Naive B cell (primary cell): ENCODE data around the gene PLD5. TPM values are rescaled to one million over a fixed set of nuclear protein-coding genes. Genes with fewer than 3 reads are reported as not detected.
A peak's percentile ranks its signal among the peaks of the same experiment; 100 is the strongest.

Experiments
- ATAC-seq, 2 donors: fragments of 150-1000 bp; cut with Tn5 transposase; 2 replicates each; pipeline ENCODE4 v1.10.0; 2021; ENCODE audit warnings: low read depth in 2 of 2, mild to moderate bottlenecking in 2 of 2, moderate library complexity in 2 of 2
- DNase-seq: peaks from one replicate; pipeline ENCODE4 v3.0.0; 2022
- H3K27ac Mint-ChIP-seq, 6 donors: one replicate each; pipeline ENCODE4 v1.8.0; 2020 to 2022; ENCODE audit warnings: mild to moderate bottlenecking in 6 of 6, mixed read lengths in 6 of 6, moderate library complexity in 5 of 6, inconsistent platforms in 2 of 6
- H3K27me3 Mint-ChIP-seq, 3 donors: one replicate each; pipeline ENCODE4 v1.8.0; 2021 to 2022; ENCODE audit warnings: mixed read lengths in 3 of 3, mild to moderate bottlenecking in 1 of 3
- H3K36me3 Mint-ChIP-seq, 2 donors: one replicate each; pipeline ENCODE4 v1.8.0; 2020 to 2022; ENCODE audit warnings: mixed read lengths in 2 of 2, inconsistent platforms in 1 of 2, mild to moderate bottlenecking in 1 of 2
- H3K4me1 Mint-ChIP-seq, 3 donors: one replicate each; pipeline ENCODE4 v1.8.0; 2020 to 2022; ENCODE audit warnings: mixed read lengths in 3 of 3, inconsistent platforms in 1 of 3, mild to moderate bottlenecking in 1 of 3, moderate library complexity in 1 of 3
- H3K4me3 Mint-ChIP-seq, 8 donors: one replicate each; pipeline ENCODE4 v1.8.0; 2020 to 2022; ENCODE audit warnings: mild to moderate bottlenecking in 8 of 8, mixed read lengths in 8 of 8, moderate library complexity in 8 of 8, inconsistent platforms in 2 of 8
- H3K9me3 Mint-ChIP-seq, 7 donors: one replicate each; pipeline ENCODE4 v1.8.0; 2020 to 2022; ENCODE audit warnings: mixed read lengths in 7 of 7, mild to moderate bottlenecking in 5 of 7, inconsistent platforms in 2 of 7, moderate library complexity in 1 of 7
- polyA plus RNA-seq, 6 donors: library from polyadenylated mRNA; unstranded; fragments of 300-500 nt; fragmentation: Illumina TruSeq; gene quantifications; one replicate each; pipeline ENCODE4 v1.2.3, GENCODE V29; 2021; ENCODE audit warnings: low read depth in 6 of 6

PLD5 gene
- polyA plus RNA-seq, 6 donors from 2014 or later, result 0.08 to 1.1 (median 0.33) TPM

DNA sequence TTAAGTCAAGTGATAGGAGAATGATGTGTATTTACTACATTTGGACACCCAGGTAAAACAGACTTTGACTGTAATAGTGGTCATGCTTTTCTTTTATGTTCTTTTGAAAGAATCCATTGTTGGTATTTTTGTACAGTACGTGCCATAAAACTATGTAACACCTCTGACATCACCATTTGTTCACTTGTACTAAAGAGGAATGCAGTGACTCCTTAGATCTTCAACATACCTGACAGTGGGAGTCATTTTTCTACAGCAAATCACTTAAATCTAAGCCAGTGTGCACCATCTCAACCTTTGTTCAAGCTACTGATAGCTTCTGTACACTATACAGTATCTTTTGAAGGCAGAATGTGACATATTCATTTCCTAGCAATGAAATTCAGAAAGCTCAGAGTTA is 6.3 kb upstream of the PLD5 start:
- Mint-ChIP-seq H3K36me3 (no peaks in the 10 kb centered on the region), H3K27ac (no peak overlapping the region), H3K9me3 (peaks cover 0 to 3% (median 0%) of the 10 kb centered on the region in 7 donors), H3K4me3 (no peak overlapping the region), H3K4me1 (peaks cover 0 to 14% (median 6%) of the 10 kb centered on the region in 3 donors), H3K27me3 (peaks cover 40 to 54% (median 53%) of the 10 kb centered on the region in 3 donors)
- ATAC-seq (no peak), DNase-seq (no peak)

DNA sequence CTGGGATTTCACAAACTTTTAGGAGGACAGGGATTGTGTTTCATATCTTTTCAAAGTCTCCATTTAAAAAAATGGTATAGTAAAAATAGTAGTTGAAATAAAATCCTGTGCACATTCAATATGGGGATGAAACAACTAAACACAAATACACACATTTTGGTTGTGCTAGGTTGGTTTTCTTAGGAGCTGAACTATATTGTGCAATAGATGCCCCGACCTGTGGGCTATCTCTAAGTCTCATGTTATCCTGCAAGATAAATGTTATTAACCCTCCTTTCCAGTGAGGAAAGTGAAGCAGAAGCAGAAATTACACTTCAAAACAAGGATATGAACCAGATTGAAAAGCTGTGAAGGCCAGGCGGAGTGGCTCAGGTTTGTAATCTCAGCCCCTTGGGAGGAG is 1.3 kb upstream of the PLD5 start:
- ATAC-seq (no peak), DNase-seq (no peak)
- peaks cover 0 to 4% (median 0%) of the 10 kb centered on the region in 7 donors for H3K9me3 Mint-ChIP-seq
- H3K4me3 Mint-ChIP-seq, result peak overlapping the region; percentile 69 to 94 (median 85)
- no peaks in the 10 kb centered on the region for H3K36me3 Mint-ChIP-seq
- peaks cover 32 to 48% (median 47%) of the 10 kb centered on the region in 3 donors for H3K27me3 Mint-ChIP-seq
- H3K27ac Mint-ChIP-seq, result peak overlapping the region in 1 of 6 donors; percentile 79
- peaks cover 20 to 28% (median 26%) of the 10 kb centered on the region in 3 donors for H3K4me1 Mint-ChIP-seq

DNA sequence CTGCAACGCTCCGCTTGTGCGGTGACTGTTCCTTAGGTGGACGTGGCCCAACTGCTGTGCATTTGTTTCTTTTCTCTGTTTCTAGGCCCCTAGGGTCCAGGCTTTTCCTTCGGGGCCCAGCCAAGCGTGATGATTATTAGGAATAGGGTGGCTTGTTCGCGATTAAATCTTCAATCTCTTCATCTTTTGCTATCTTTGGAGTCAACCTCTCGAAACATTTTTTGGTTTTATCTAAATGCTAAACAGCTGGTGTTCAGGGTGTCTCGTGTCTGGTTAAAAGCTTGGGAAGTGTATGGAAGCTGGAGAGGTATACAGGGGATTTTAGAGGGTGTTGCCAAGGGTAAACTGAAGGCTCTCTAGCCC is 844 bp upstream of the PLD5 start:
- no peaks in the 10 kb centered on the region for H3K36me3 Mint-ChIP-seq
- DNase-seq (no peak), ATAC-seq (no peak)
- H3K4me1 Mint-ChIP-seq, result peaks cover 20 to 28% (median 26%) of the 10 kb centered on the region in 3 donors
- peak overlapping the region in 1 of 6 donors; percentile 79 for H3K27ac Mint-ChIP-seq
- peaks cover 0 to 4% (median 0%) of the 10 kb centered on the region in 7 donors for H3K9me3 Mint-ChIP-seq
- peaks cover 28 to 51% (median 48%) of the 10 kb centered on the region in 3 donors for H3K27me3 Mint-ChIP-seq
- peak overlapping the region; percentile 69 to 94 (median 85) for H3K4me3 Mint-ChIP-seq

DNA sequence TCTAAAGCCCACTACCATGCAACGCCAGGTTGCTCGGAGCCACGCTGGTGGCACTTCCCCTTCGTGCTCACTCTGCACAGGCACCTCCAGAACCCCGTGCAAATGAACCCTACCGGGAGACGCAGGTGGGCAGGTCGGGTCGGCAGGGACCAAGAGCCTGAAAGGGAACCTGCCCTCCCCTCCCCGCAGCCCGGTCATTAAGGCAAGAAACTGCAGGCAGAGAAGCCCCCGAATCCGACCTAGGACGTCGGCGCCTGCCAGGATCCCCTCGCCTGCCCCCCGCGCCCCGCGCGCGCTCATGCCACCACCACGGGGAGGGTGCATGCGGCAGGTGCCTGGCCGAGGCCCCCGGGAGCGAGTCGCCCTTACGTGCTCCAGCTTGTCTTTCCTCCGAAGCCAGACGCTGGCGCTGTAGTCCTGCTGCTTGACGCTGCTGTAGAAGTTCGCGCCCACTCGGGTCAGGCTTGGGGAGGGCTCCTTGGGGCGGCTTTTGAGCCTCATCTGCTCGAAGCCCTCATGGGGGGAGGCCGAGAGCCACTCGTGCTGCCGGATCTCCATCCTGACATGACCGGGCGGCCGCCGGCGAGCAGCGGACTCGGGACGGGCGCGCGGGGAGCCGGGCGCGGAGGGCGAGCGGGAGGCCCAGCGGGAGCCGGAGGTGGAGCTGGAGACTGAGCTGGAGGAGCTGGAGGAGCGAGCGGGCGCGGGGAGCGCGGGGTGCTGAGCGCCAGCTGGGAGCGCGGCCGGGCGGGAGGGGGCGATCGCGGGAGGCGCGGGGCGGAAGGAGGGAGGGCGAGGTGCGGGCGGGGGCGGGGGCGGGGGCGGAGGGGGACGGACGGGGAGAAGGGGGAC is 552 bp downstream of the PLD5 start:
- H3K27me3 Mint-ChIP-seq, result peaks cover 22 to 54% (median 37%) of the 10 kb centered on the region in 3 donors
- DNase-seq (peak; percentile 42), ATAC-seq (peak; percentile 69 to 70)
- peak overlapping the region in 2 of 6 donors; percentile 8 to 21 for H3K27ac Mint-ChIP-seq
- no peaks in the 10 kb centered on the region for H3K36me3 Mint-ChIP-seq
- peaks cover 0 to 4% (median 0%) of the 10 kb centered on the region in 7 donors for H3K9me3 Mint-ChIP-seq
- H3K4me1 Mint-ChIP-seq, result peaks cover 20 to 28% (median 26%) of the 10 kb centered on the region in 3 donors
- peak overlapping the region; percentile 70 to 94 (median 88) for H3K4me3 Mint-ChIP-seq

DNA sequence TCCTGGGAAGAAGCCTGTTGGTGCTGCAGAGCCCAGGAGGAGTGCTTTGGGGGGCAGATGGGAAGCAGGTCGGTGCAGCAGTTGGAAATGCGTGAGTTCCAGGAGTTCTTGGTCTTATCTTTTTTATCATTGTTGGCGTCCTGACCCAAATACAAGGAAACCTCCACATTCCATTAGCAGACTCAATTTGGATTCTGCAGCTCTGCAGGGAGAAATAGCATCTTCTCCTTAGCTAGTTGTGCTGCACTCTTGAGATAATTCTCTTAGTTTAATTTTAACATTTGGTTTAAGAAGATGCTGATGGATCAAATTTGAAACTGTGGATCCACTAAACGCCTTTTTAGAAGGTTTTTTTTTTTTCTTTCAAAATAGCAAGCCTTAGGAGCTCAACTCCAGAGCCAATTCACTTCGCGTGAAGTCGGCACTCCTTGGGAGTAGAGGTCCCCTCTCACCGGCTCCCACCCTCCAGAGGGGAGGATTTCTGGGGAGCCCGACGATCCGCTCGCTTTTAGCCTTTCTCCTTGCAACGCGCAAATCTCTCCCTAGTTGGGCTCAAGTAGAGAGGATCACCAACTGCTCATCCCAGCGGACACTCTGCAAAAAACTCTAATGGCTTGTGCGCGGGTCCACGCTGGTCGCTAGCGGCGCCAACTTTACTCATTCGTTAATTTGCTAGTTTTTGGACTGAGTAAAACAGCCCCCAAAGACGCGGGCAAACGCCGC is 1.3 kb downstream of the PLD5 start:
- ATAC-seq (no peak), DNase-seq (no peak)
- H3K4me1 Mint-ChIP-seq, result peaks cover 20 to 28% (median 26%) of the 10 kb centered on the region in 3 donors
- H3K9me3 Mint-ChIP-seq, result peaks cover 0 to 4% (median 0%) of the 10 kb centered on the region in 7 donors
- H3K27ac Mint-ChIP-seq, result peak overlapping the region in 2 of 6 donors; percentile 8 to 21
- H3K27me3 Mint-ChIP-seq, result peaks cover 17 to 54% (median 32%) of the 10 kb centered on the region in 3 donors
- no peaks in the 10 kb centered on the region for H3K36me3 Mint-ChIP-seq
- peak overlapping the region; percentile 70 to 94 (median 88) for H3K4me3 Mint-ChIP-seq

DNA sequence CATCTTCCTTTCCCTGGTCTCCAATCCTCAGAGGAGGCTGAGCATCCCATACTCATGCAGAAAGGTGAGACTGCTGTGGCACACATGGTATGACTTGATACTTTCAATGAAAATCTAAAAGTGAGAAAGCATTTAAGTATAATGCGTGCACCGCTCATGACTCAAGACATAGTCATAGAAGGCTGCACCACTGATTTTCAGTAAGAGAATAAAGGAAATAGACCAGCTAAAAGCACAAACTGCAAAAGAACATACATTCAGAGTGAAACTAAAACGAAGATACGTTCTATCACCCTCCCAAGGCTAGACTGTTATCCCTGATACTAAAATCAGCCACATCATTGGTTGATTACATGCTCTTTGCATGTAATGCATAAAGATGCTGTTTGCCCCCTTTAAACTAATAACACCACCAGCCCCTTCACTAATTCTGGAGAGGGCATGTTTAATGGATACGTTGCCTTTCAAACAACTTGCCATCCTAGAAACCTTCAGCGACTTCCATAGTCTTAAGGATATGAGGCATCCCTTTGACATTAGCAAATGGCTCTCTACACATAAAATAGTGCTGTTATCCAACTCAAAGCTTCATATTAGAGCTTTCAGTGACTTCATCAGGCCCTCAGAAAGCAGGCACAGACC is 2.1 kb downstream of the PLD5 start:
- Mint-ChIP-seq H3K4me3 (peak overlapping the region; percentile 70 to 92 (median 86)), H3K36me3 (no peaks in the 10 kb centered on the region), H3K9me3 (peaks cover 0 to 5% (median 2%) of the 10 kb centered on the region in 7 donors), H3K4me1 (peaks cover 20 to 28% (median 26%) of the 10 kb centered on the region in 3 donors), H3K27ac (no peak overlapping the region), H3K27me3 (peaks cover 21 to 54% (median 32%) of the 10 kb centered on the region in 3 donors)
- ATAC-seq (no peak), DNase-seq (peak; percentile 2)

DNA sequence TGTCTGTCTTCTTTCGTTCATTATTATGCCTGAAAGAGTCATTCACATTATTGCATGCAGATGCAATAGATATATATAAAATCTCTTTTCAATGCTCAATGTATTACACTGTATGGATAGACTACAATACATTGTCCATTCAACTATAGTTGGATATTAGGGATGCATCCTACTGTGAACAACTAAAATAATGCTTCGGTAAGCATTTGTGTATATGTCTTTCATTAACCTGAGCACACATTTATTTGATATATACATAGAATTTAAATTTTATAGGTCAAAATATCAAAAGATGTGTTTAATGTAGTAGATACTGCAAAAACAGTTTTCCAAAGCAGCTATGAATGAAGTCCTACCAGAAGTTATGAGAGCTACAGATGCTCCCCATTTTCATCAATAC is 8.9 kb downstream of the PLD5 start:
- Mint-ChIP-seq H3K4me1 (no peaks in the 10 kb centered on the region), H3K27ac (peak overlapping the region in 1 of 6 donors; percentile 26), H3K4me3 (no peak overlapping the region), H3K9me3 (peaks cover 0 to 17% (median 9%) of the 10 kb centered on the region in 7 donors), H3K27me3 (peaks cover 0 to 22% (median 13%) of the 10 kb centered on the region in 3 donors), H3K36me3 (no peaks in the 10 kb centered on the region)
- DNase-seq (no peak), ATAC-seq (no peak)

DNA sequence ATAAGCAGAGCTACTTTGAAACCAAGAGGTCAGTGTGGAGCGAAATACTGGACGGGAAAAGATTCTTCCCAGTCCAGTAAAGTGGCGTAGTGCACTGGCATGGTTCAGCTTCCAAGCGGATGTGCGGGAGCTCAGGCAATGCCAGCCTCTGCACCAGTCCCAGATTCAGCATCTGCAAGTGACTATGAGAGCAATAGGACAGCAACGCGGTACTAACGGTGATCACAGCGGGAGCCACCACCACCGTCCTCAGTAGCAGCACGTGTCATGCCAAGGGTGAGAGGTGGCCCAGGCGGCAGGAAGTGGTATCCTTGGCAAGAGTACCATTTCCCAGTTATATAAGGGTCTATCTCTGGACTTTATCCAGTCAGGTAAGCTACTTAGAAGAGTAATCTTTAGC is 17.8 kb downstream of the PLD5 start:
- DNase-seq (no peak), ATAC-seq (no peak)
- H3K36me3 Mint-ChIP-seq, result no peaks in the 10 kb centered on the region
- H3K27ac Mint-ChIP-seq, result peak overlapping the region in 1 of 6 donors; percentile 37
- H3K4me1 Mint-ChIP-seq, result peaks cover 0 to 4% (median 0%) of the 10 kb centered on the region in 3 donors
- H3K27me3 Mint-ChIP-seq, result peaks cover 6 to 30% (median 11%) of the 10 kb centered on the region in 3 donors
- H3K9me3 Mint-ChIP-seq, result no peaks in the 10 kb centered on the region
- no peak overlapping the region for H3K4me3 Mint-ChIP-seq

DNA sequence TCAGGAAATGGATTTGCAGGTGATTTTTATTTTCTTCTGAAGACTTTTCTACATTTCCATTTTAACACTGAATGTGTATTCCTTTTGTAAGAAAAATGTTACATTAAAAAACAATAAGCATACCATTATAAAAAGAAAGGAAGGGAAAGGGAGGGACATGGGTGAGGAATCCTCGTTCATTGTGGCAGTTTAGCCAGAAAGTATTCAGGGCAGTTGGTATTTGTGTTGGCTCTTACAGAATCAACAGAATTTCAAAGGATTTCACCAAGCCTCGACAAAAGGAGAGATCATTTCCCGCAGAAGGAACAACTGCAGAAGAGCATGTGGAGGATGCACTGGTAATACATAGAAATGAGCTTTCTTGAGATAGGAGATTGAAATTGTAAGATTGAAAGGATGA is 35.0 kb downstream of the PLD5 start:
- DNase-seq (no peak), ATAC-seq (no peak)
- peaks cover 8 to 16% (median 15%) of the 10 kb centered on the region in 3 donors for H3K27me3 Mint-ChIP-seq
- H3K4me1 Mint-ChIP-seq, result peaks cover 0 to 3% (median 0%) of the 10 kb centered on the region in 3 donors
- peaks cover 5 to 15% (median 7%) of the 10 kb centered on the region in 7 donors for H3K9me3 Mint-ChIP-seq
- peak overlapping the region in 1 of 6 donors; percentile 21 for H3K27ac Mint-ChIP-seq
- H3K4me3 Mint-ChIP-seq, result no peak overlapping the region
- H3K36me3 Mint-ChIP-seq, result no peaks in the 10 kb centered on the region

DNA sequence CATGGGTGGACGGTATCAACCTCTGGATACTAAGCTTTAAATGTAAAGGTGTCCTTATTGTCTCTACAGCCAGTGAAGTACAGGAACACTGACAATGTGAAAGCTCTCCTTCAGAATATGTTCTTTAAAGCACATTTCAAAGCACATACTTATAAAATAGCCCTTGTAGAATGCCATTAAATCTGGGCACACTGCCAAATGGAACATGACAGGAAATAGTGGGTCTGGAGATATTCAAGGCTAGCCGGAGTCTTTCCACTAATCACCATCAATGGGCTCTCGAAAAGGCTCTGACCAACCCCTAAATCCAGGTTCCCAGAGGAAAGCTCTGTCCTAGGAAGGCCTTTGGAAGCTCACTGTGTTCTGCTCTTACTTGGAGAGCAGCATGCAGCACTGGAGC is 46.6 kb downstream of the PLD5 start:
- Mint-ChIP-seq H3K4me3 (no peak overlapping the region), H3K27ac (no peak overlapping the region), H3K9me3 (peaks cover 0 to 22% (median 9%) of the 10 kb centered on the region in 7 donors), H3K36me3 (peaks cover 0 to 4% of the 10 kb centered on the region in 2 donors), H3K4me1 (no peaks in the 10 kb centered on the region), H3K27me3 (peaks cover 11 to 22% (median 19%) of the 10 kb centered on the region in 3 donors)
- DNase-seq, result no peak
- no peak for ATAC-seq

DNA sequence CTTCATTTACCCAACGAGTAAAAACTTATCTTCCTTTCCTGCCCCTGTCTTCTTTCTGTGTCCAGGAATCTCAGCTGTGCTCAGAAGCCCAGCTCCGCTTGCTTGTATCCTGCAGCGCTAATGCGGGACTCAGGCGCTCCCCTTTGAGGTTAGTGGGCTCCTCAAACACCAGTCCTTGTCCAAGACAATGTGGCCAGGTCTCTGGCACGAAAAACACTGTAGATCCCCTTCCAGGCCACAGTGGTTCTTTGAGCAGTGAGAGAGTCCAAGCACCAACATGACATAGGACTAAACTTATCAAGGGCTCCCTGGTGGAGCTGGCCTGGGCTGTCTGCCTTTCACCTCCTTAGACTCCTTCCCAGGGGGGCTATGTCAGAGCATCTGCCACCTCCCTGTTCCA is 53.7 kb downstream of the PLD5 start:
- H3K36me3 Mint-ChIP-seq, result no peaks in the 10 kb centered on the region
- no peak overlapping the region for H3K4me3 Mint-ChIP-seq
- H3K4me1 Mint-ChIP-seq, result peaks cover 0 to 8% (median 0%) of the 10 kb centered on the region in 3 donors
- no peak overlapping the region for H3K27ac Mint-ChIP-seq
- DNase-seq (no peak), ATAC-seq (no peak)
- peaks cover 5 to 24% (median 15%) of the 10 kb centered on the region in 3 donors for H3K27me3 Mint-ChIP-seq
- peaks cover 0 to 10% (median 4%) of the 10 kb centered on the region in 7 donors for H3K9me3 Mint-ChIP-seq

DNA sequence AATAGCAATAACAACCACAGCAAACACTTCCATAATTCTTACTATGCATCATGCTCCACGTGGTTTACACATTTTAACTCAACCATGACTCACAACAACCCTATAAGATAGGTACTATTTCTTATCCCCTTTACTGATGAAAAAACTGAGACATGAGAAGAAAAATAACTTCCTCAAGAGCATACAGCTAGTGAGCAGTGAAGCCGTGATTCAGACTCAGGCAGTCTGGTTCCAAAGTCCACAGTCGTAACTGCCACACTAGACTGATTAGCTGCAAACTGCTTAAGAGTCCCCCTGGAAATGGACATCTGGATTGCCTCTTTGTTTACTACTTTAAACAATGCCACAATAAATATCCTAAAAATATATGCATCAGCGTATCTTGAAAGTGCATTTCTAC is 55.7 kb downstream of the PLD5 start:
- DNase-seq, result no peak
- Mint-ChIP-seq H3K27ac (peak overlapping the region in 2 of 6 donors; percentile 22), H3K9me3 (no peaks in the 10 kb centered on the region), H3K27me3 (peaks cover 5 to 21% (median 8%) of the 10 kb centered on the region in 3 donors), H3K36me3 (no peaks in the 10 kb centered on the region), H3K4me3 (peak overlapping the region in 1 of 8 donors; percentile 11), H3K4me1 (peaks cover 0 to 8% (median 0%) of the 10 kb centered on the region in 3 donors)
- no peak for ATAC-seq
